HG03457 (cell line): ENCODE measurements around the gene PIK3AP1.
"Not testable (repeated sequence)": the region's sequence is repeated elsewhere in the genome, so short reads cannot be mapped to it uniquely, and the experiment has no call there.

ENCODE experiments used
- ATAC-seq: cut with Tn5 transposase; IDR thresholded peaks from one replicate; pipeline ENCODE4 v1.9.1; 2021; ENCODE audit warnings: moderate number of reproducible peaks; ENCODE audit not compliant: unreplicated experiment

The PIK3AP1 gene

GRCh38 chr10:96585736-96586418 lies 134.4 kb downstream of the PIK3AP1 start:
- no peak for ATAC-seq

GRCh38 chr10:96584474-96584873 lies 135.8 kb downstream of the PIK3AP1 start:
- no peak for ATAC-seq

DNA sequence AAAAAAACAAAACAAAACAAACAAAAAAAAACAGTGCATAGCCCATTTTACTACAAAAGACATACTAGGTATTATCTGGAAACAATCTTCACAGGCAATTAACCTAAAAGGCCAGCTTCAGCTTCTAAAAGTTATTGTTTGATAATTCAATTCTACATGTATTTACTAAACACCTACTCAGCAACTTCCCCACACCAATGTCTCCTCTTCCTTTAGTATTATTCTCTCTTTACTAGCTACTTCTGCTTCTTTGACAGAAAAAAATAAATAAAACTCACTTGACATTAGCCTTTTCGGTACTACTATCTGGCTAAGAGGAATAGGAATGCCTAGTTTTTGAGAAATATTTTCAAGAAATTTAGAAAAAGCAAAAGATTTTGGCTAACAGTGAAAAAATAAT lies 136.3 kb downstream of the PIK3AP1 start:
- no peak for ATAC-seq

GRCh38 chr10:96579133-96579532 lies 141.2 kb downstream of the PIK3AP1 start:
- ATAC-seq, result no peak

GRCh38 chr10:96578633-96579032 lies 141.7 kb downstream of the PIK3AP1 start:
- ATAC-seq, result no peak

DNA sequence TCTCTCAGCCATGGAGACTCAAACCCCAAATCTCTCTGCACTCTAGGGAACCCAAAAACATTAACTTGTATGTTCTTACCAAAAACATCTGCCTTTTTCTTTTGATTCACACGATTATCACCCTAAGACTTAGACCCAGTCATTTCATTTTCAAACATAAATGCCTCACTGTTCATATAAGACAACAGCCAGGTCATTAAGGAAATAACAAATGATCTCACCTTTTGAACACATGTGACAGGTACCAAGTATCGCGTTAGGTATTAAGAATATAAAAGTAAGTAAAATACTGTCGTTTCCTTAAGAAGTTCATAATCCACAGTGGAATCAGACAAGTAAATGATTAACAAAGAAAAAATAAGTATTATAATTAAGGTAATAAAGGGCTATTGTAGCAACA lies 142.3 kb downstream of the PIK3AP1 start:
- ATAC-seq, result no peak

GRCh38 chr10:96577069-96577468 lies 143.2 kb downstream of the PIK3AP1 start:
- ATAC-seq, result no peak

DNA sequence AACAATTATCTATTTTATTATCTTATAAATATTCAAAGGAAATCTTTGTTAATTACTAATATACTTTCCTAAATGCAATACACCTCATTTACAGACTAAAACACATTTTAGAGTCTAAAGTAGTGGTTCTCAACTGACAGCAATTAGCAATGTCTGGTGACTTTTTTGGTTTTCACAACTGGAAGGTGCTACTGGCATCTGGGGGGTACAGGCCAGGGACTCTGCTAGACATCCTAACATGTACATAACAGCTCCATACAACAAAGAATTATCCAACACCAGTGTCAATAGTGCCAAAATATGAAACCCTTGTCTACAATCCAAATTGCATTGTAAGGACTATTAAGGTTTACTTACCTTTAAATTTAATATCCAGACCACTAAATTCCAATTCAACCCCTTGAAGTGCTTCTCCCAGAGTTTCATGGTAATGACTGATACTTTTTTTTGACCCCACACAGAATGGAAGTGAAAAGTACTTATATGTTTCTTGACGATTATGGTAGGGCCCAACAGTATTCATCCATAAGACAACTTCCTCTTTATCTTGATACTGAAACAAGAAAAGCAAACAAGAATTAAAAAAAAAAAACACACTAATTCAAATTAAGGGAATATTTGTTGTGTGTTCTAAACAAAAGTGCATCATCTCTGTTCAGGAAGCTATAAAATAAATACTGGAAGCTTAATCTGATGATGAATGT lies 143.9 kb downstream of the PIK3AP1 start:
- no peak for ATAC-seq

- ATAC-seq, result not testable (repeated sequence)
Measured at GRCh38 chr10:96574564-96574963, 145.8 kb downstream of the PIK3AP1 start.

DNA sequence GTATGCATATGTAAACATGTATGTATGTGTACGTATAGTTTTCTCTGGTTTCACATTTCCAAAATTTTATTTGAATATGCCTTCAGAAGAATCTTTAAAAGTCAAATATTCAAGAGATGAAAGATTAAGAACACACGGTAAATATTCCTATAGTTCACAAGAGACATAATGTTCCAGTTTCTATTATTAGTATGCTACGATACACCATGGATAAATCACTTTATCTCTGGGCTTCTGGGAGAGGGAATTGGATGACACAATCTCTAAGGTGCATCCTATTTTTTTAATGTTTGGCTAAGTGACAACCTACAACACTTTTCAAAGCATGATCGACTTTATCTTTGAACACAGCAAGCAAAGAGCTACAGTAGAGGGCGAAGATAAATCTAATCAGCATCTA lies 147.3 kb downstream of the PIK3AP1 start:
- no peak for ATAC-seq

GRCh38 chr10:96570983-96571964 lies 149.0 kb downstream of the PIK3AP1 start:
- no peak for ATAC-seq

DNA sequence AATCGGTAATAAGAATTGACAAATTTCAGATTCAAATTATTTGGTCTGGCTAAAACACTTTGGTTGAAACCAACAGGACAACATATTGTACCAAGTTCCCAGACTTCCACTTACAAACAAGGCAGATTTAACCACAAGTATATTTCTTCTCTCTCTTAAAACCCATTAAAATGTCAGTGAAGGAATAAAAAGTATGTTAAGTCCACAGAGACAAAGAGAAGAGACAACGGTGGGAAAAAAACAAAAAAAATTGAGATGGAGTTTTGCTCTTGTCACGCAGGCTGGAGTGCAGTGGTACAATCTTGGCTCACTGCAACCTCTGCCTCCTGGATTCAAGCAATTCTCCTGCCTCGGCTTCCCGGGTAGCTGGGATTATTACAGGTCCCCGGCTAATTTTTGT lies 149.8 kb downstream of the PIK3AP1 start:
- ATAC-seq, result no peak

DNA sequence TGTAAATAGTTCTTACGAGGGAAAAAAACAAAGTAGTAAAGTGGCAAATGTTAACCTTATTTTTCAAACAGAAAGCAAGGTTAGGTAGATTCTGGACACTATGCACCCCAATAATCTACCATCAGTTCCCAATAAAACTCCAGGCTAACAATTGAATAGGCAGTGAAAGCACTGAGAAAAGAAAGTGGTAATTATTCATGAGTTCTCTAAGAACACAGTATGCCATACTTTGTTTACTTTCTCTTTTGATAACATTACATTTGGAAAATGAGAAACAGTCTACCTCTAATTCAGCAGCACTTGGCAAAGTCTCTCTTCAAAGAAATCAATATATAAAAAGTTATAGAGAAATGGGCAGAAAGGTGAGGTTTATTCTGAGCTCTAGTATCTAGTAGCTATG lies 151.9 kb downstream of the PIK3AP1 start:
- ATAC-seq, result no peak

- no peak for ATAC-seq
Measured at GRCh38 chr10:96565774-96566173, 154.5 kb downstream of the PIK3AP1 start.

GRCh38 chr10:96560966-96561887 lies 159.1 kb downstream of the PIK3AP1 start:
- no peak for ATAC-seq

GRCh38 chr10:96560489-96560888 lies 159.8 kb downstream of the PIK3AP1 start:
- no peak for ATAC-seq

DNA sequence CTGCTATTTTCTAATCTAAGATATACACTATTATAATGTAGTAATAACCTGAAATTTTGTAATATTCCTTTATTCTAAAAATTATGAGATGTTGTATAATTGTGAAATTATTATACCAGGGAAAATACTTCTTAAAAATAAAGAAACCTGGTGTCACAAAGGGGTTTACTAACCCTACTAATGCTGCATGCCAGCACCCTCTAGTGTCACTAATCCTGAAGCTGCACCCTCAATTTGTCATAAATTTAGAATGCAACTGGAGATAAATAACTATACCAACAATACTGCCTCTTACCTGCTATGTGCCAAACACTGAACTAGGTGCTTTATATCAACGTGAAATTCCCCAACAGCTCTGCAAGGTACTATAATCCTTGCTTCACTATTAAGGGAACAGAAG lies 164.3 kb downstream of the PIK3AP1 start:
- ATAC-seq, result no peak

GRCh38 chr10:96555330-96555729 lies 165.0 kb downstream of the PIK3AP1 start:
- no peak for ATAC-seq

DNA sequence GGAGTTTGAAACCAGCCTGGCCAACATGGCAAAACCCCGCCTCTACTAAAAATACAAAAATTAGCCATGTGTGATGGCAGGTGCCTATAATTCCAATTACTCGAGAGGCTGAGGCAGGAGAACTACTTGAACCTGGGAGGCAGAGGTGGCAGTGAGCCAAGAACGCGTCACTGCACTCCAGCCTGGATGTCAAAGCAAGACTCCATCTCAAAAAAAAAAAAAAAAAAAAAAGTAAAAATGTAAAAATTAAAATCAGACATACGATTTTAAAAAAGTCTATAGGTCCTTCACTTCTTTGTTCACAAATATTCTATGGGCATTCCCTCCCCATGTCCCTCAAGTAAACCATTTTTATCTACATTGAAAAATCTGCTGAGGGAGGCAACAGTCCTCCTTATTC lies 171.7 kb downstream of the PIK3AP1 start:
- ATAC-seq, result no peak

DNA sequence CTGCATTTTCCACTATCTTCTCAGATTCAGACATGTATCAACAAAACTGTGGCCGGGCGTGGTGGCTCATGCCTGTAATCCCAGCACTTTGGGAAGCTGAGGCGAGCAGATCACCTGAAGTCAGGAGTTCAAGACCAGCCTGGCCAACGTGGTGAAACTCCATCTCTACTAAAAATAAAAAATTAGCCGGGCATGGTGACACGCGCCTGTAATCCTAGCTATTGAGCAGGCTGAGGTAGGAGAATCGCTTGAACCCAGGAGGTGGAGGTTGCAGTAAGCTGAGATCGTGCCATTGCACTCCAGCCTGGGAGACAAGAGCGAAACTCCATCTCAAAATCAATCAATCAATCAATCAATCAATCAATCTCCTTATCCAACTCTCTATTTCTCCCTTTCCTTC lies 174.8 kb downstream of the PIK3AP1 start:
- not testable (repeated sequence) for ATAC-seq
